Esophagus squamous epithelium (tissue), 4 donors: Measurements from ENCODE around the gene RTN4RL1.

ENCODE experiments used
- CTCF ChIP-seq, 6 experiments: fragments of 450-650 bp in 4 of 6; fragments of 200-600 bp in 2 of 6; sonication (generic) in 2 of 6; IDR thresholded peaks; one replicate each; pipeline ENCODE4 v1.5.1; 2016 to 2019; ENCODE audit warnings: antibody characterized with exemption in 6 of 6, mild to moderate bottlenecking in 4 of 6, moderate library complexity in 4 of 6
- POLR2A ChIP-seq, 4 donors: fragments of 450-650 bp; IDR thresholded peaks; one replicate each; pipeline ENCODE4 v1.6.1; 2017; ENCODE audit warnings: antibody characterized with exemption in 4 of 4, mild to moderate bottlenecking in 4 of 4, moderate library complexity in 3 of 4

DNA sequence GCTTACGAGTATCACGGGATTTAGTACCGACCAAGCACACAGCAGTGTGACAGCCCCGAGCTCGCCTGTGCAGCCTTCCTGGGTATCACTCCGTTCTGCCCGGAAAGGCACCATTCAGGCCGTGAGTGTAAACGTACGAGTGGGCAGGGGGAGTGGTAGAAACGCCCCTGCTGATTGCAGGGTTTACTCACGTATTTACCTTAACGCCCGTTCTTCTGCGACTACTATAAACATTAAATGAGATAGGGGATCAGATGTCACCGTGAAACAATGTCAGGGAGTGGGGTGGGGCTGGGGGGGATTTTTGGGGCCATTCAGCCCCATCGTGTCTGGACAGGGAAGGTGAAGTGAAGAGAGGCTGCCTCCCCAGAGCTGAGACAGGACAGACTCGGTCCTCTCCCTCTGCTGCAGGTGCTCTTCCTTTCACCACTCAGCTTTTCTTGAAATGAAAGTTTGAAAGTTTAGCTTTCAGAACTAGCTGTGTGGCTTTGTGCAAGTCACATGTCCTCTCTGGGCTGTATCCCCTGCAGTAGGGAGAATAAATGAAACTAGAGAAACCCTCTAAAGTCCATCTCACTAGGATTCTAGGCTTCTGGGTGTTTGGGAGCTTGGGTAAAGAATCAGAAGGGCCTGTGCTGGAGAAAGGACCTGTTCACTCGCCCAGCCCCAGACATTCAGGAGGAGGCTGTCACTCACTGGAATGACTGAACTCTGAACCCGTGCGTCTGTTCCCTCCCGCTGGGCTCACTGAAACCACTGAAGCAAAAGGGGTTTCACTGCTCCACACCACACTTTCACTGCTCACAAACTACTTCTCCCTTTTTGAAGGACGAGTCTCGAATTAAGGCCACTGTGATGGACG lies 128.7 kb downstream of the RTN4RL1 start:
- no peak for TF ChIP-seq CTCF (IDR thresholded peaks at IDR 0.05)
- TF ChIP-seq POLR2A (IDR thresholded peaks at IDR 0.05), result no peak
